H9 (cell line): ENCODE results near the gene EMX2. TPM values are rescaled to one million over a fixed set of nuclear protein-coding genes. Genes with fewer than 3 reads are reported as not detected.

Experiments used
- DNase-seq: peaks from one replicate; pipeline ENCODE4 v3.0.0-alpha.2; 2017
- H2AFZ ChIP-seq: one replicate; pipeline ENCODE4 v1.6.1; 2013; ENCODE audit warnings: mild to moderate bottlenecking, low read length, control low read depth, moderate library complexity
- H2AK5ac ChIP-seq: 2 replicates; pipeline ENCODE4 v1.6.1; 2013; ENCODE audit warnings: low read length, control low read depth, mixed read lengths; ENCODE audit not compliant: insufficient read length
- H2BK120ac ChIP-seq: one replicate; pipeline ENCODE4 v1.6.1; 2013; ENCODE audit warnings: low read depth, mild to moderate bottlenecking, low read length, control low read depth, inconsistent platforms; ENCODE audit not compliant: poor library complexity, severe bottlenecking
- H2BK12ac ChIP-seq: 2 replicates; pipeline ENCODE4 v1.6.1; 2013; ENCODE audit warnings: low read length, control low read depth, mixed read lengths, low read depth; ENCODE audit not compliant: insufficient read length
- H2BK15ac ChIP-seq: 2 replicates; pipeline ENCODE4 v1.6.1; 2013; ENCODE audit warnings: low read depth, low read length, control low read depth
- H2BK20ac ChIP-seq: one replicate; pipeline ENCODE4 v1.6.1; 2013; ENCODE audit warnings: low read depth, mild to moderate bottlenecking, low read length, control low read depth, inconsistent platforms; ENCODE audit not compliant: poor library complexity, severe bottlenecking
- H2BK5ac ChIP-seq: 2 replicates; pipeline ENCODE4 v1.6.1; 2013; ENCODE audit warnings: low read length, control low read depth, mixed read lengths; ENCODE audit not compliant: insufficient read length
- H3K14ac ChIP-seq: 2 replicates; pipeline ENCODE4 v1.6.1; 2013; ENCODE audit warnings: low read length, control low read depth; ENCODE audit not compliant: insufficient read depth
- H3K18ac ChIP-seq: 2 replicates; pipeline ENCODE4 v1.6.1; 2013; ENCODE audit warnings: low read depth, mild to moderate bottlenecking, mixed read lengths, low read length, control low read depth; ENCODE audit not compliant: insufficient read length
- H3K23ac ChIP-seq: 2 replicates; pipeline ENCODE4 v1.6.1; 2013; ENCODE audit warnings: low read length, control low read depth, mixed read lengths, low read depth; ENCODE audit not compliant: insufficient read length
- H3K23me2 ChIP-seq: 2 replicates; pipeline ENCODE4 v1.6.1; 2013; ENCODE audit warnings: low read depth, mild to moderate bottlenecking, mixed read lengths, low read length, control low read depth; ENCODE audit not compliant: insufficient read length, poor library complexity, severe bottlenecking
- H3K27ac ChIP-seq: 2 replicates; pipeline ENCODE4 v1.5.1; 2013; ENCODE audit warnings: low read length, control low read depth, mixed read lengths, low read depth; ENCODE audit not compliant: insufficient read length
- H3K27me3 ChIP-seq: 2 replicates; pipeline ENCODE4 v1.6.1; 2013; ENCODE audit warnings: low read length, control low read depth, inconsistent platforms; ENCODE audit not compliant: insufficient read depth
- H3K4ac ChIP-seq: 2 replicates; pipeline ENCODE4 v1.6.1; 2013; ENCODE audit warnings: low read depth, mild to moderate bottlenecking, control low read depth, inconsistent platforms, low read length, moderate library complexity
- H3K4me1 ChIP-seq: 2 replicates; pipeline ENCODE4 v1.6.1; 2013; ENCODE audit warnings: low read length, control low read depth, inconsistent platforms; ENCODE audit not compliant: insufficient read depth
- H3K4me2 ChIP-seq: 2 replicates; pipeline ENCODE4 v1.6.1; 2013; ENCODE audit warnings: low read length, control low read depth, mixed read lengths; ENCODE audit not compliant: insufficient read length, insufficient read depth
- H3K56ac ChIP-seq: 2 replicates; pipeline ENCODE4 v1.6.1; 2013; ENCODE audit warnings: low read depth, mild to moderate bottlenecking, mixed read lengths, low read length, control low read depth; ENCODE audit not compliant: insufficient read length
- H3K79me1 ChIP-seq: 2 replicates; pipeline ENCODE4 v1.6.1; 2013; ENCODE audit warnings: low read depth, mild to moderate bottlenecking, moderate library complexity, low read length, control low read depth, inconsistent platforms; ENCODE audit not compliant: insufficient read depth, poor library complexity, severe bottlenecking
- H3K79me2 ChIP-seq: 2 replicates; pipeline ENCODE4 v1.6.1; 2013; ENCODE audit warnings: low read length, control low read depth, inconsistent platforms; ENCODE audit not compliant: insufficient read depth
- H3K9ac ChIP-seq: 2 replicates; pipeline ENCODE4 v1.6.1; 2013; ENCODE audit warnings: low read length, control low read depth, mixed read lengths; ENCODE audit not compliant: insufficient read length; ENCODE audit errors: extremely low read depth
- H3K9me3 ChIP-seq: one replicate; pipeline ENCODE4 v1.6.1; 2013; ENCODE audit warnings: low read depth, low read length, inconsistent platforms; ENCODE audit not compliant: control insufficient read depth
- H3T11ph ChIP-seq: one replicate; pipeline ENCODE4 v1.6.1; 2013; ENCODE audit warnings: mild to moderate bottlenecking, low read length, control low read depth, inconsistent platforms
- H4K20me1 ChIP-seq: one replicate; pipeline ENCODE4 v1.6.1; 2013; ENCODE audit not compliant: control insufficient read depth, insufficient read length, insufficient read depth
- H4K5ac ChIP-seq: 2 replicates; pipeline ENCODE4 v1.6.1; 2013; ENCODE audit warnings: low read depth, mild to moderate bottlenecking, mixed read lengths, low read length, control low read depth; ENCODE audit not compliant: insufficient read length
- H4K8ac ChIP-seq: replicated peaks from 2 replicates; pipeline ENCODE4 v1.6.1; 2013; ENCODE audit warnings: low read length, control low read depth, mixed read lengths, low read depth; ENCODE audit not compliant: insufficient read length
- H4K91ac ChIP-seq: 2 replicates; pipeline ENCODE4 v1.6.1; 2013; ENCODE audit warnings: low read depth, mild to moderate bottlenecking, moderate library complexity, mixed read lengths, low read length, control low read depth; ENCODE audit not compliant: insufficient read length
- H3K27ac Mint-ChIP-seq, 3 experiments: 2 replicates in 2 of 3; 3 replicates in 1 of 3; pipeline ENCODE4 v1.8.0; 2020 to 2021; ENCODE audit warnings: mixed read lengths in 3 of 3, mild to moderate bottlenecking in 1 of 3, moderate library complexity in 1 of 3
- H3K27me3 Mint-ChIP-seq: 2 replicates; pipeline ENCODE4 v1.8.0; 2021; ENCODE audit warnings: low read depth, mild to moderate bottlenecking, moderate library complexity, mixed read lengths
- H3K36me3 Mint-ChIP-seq, 3 experiments: 2 replicates in 2 of 3; 3 replicates in 1 of 3; pipeline ENCODE4 v1.8.0; 2020 to 2021; ENCODE audit warnings: low read depth in 3 of 3, mixed read lengths in 3 of 3; ENCODE audit not compliant: insufficient read depth in 1 of 3
- H3K4me1 Mint-ChIP-seq, 2 experiments: 2 replicates each; pipeline ENCODE4 v1.8.0; 2020; ENCODE audit warnings: mixed read lengths in 2 of 2
- H3K4me3 Mint-ChIP-seq, 2 experiments: 2 replicates in 1 of 2; 3 replicates in 1 of 2; pipeline ENCODE4 v1.8.0; 2020 to 2021; ENCODE audit warnings: mild to moderate bottlenecking in 2 of 2, mixed read lengths in 2 of 2, moderate library complexity in 1 of 2
- H3K9me3 Mint-ChIP-seq, 2 experiments: 2 replicates in 1 of 2; 3 replicates in 1 of 2; pipeline ENCODE4 v1.8.0; 2020; ENCODE audit warnings: mild to moderate bottlenecking in 2 of 2, mixed read lengths in 2 of 2, moderate library complexity in 1 of 2
- WGBS: extraction: QIAGEN DNeasy Blood & Tissue Kit; methylation state at CpG from one replicate; pipeline ENCODE4 v1.1.7; 2013; ENCODE audit warnings: missing lambda C conversion rate, low lambda C conversion rate, mixed read lengths; ENCODE audit not compliant: insufficient read length; ENCODE audit errors: extremely low coverage; 5-methylcytosine and 5-hydroxymethylcytosine counted together
- total RNA-seq: library from RNA; stranded (reverse); gene quantifications from 2 replicates; pipeline ENCODE4 v1.2.1, GENCODE V29; 2021
- TF ChIP-seq, protein P1 (sequence below): fragments of 200-600 bp; sonication (generic); conservative IDR thresholded peaks from 3 replicates; pipeline ENCODE4 v1.8.0; 2021; ENCODE audit warnings: antibody characterized with exemption, mild to moderate bottlenecking

EMX2 gene
- total RNA-seq, 1 experiment from 2014 or later, result not detected

DNA sequence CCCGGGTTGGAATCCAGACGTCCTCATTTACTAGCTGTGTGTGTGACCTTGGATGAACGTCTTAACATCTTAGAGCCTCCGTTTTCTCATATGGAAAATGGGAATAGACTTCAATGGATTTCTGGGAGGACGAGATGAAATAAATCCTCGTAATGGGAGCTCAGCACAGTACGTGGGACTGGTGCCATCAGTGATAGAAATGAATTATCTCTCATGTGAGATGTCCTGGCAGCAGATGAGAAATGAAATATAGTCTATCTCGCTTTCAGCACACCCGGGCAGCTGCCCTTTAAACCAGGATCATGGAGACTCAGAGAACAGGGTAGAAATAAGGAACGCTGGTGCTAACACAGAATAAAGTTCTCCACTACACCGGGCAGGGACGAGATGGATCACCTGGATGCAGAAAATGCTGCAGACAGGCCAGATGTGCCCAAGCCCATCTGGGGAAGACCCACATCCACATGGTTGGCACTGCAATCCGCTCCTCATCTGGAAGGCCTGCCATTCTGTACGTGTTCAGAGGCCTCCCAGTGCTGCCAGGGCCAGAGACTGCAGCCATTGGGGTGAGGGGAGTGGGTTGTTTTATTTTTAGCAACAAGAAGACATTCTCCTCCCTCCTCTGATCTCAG is 11.1 kb upstream of the EMX2 start:
- TF ChIP-seq, protein P1, sequence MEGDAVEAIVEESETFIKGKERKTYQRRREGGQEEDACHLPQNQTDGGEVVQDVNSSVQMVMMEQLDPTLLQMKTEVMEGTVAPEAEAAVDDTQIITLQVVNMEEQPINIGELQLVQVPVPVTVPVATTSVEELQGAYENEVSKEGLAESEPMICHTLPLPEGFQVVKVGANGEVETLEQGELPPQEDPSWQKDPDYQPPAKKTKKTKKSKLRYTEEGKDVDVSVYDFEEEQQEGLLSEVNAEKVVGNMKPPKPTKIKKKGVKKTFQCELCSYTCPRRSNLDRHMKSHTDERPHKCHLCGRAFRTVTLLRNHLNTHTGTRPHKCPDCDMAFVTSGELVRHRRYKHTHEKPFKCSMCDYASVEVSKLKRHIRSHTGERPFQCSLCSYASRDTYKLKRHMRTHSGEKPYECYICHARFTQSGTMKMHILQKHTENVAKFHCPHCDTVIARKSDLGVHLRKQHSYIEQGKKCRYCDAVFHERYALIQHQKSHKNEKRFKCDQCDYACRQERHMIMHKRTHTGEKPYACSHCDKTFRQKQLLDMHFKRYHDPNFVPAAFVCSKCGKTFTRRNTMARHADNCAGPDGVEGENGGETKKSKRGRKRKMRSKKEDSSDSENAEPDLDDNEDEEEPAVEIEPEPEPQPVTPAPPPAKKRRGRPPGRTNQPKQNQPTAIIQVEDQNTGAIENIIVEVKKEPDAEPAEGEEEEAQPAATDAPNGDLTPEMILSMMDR, result no peak
- no peak overlapping the region for H2AFZ ChIP-seq
- peaks cover 0 to 2% of the 10 kb centered on the region in 2 experiments; a peak in 3 of 5 replicates for H3K9me3 Mint-ChIP-seq
- H3K27ac ChIP-seq, result no peak overlapping the region
- WGBS, result no CpG with 5 or more reads among the region's 14 CpGs
- peaks cover 7 to 31% of the 10 kb centered on the region in 2 experiments; a peak in 3 of 4 replicates for H3K4me1 Mint-ChIP-seq
- H3T11ph ChIP-seq, result no peak overlapping the region
- H2AK5ac ChIP-seq, result no peak overlapping the region
- H4K91ac ChIP-seq, result no peak overlapping the region
- no peak overlapping the region for H3K18ac ChIP-seq
- no peak overlapping the region for H3K23ac ChIP-seq
- H3K27ac Mint-ChIP-seq, result no peak overlapping the region
- H3K56ac ChIP-seq, result no peak overlapping the region
- H3K4me3 Mint-ChIP-seq, result no peak overlapping the region
- no peak overlapping the region for H4K5ac ChIP-seq
- H3K4me2 ChIP-seq, result no peak overlapping the region
- no peak overlapping the region for H2BK12ac ChIP-seq
- no peaks in the 10 kb centered on the region for H3K23me2 ChIP-seq
- no peak overlapping the region for H2BK20ac ChIP-seq
- H3K9me3 ChIP-seq, result no peaks in the 10 kb centered on the region
- no peak overlapping the region for H3K14ac ChIP-seq
- H4K8ac ChIP-seq, result no peak overlapping the region
- peaks cover 4% of the 10 kb centered on the region for H4K20me1 ChIP-seq
- peaks cover 100% of the 10 kb centered on the region for H3K27me3 Mint-ChIP-seq
- peak; percentile 18 for DNase-seq
- H3K79me1 ChIP-seq, result no peaks in the 10 kb centered on the region
- no peak overlapping the region for H2BK120ac ChIP-seq
- H3K27me3 ChIP-seq, result peaks cover 64% of the 10 kb centered on the region
- no peaks in the 10 kb centered on the region for H3K36me3 Mint-ChIP-seq
- H3K79me2 ChIP-seq, result no peaks in the 10 kb centered on the region
- no peaks in the 10 kb centered on the region for H3K4me1 ChIP-seq
- H2BK15ac ChIP-seq, result no peak overlapping the region
- H2BK5ac ChIP-seq, result no peak overlapping the region
- H3K4ac ChIP-seq, result no peak overlapping the region
- H3K9ac ChIP-seq, result no peak overlapping the region
